ENCODE data around the gene EMC9. TPM values are rescaled to one million over a fixed set of nuclear protein-coding genes. Genes with fewer than 3 reads are reported as not detected.
A peak's percentile ranks its signal among the peaks of the same experiment; 100 is the strongest.

The EMC9 gene
- polyA plus RNA-seq, 1 of the 3 experiments (the other 2 are of a cell fraction): 19.3 TPM

DNA sequence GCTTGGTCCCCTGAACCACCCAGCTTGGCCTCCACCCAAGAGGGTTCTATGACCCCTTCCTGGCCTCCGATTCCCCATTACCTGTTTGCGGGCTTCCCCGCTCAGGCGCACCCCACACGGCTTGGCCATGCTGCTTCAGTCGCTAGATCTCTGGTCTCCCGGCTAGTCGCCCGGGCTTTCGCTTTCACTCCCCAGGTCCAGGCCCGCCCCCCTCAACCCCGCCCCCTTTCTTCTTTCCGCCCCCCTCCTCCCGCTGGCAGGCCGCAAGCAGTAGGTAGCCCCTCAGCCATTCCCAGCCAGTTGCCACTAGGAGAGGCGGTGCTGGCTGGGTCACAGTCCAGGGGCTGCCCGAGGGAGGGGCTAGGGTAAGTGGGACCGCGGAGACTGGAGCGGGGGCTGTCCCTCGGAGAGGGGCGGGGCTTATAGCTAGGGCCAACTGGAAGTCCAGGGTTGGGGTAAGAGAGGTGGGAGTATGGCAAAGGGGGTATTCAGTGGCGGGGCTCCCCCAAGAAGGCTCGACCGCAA is 5.1 kb upstream of the EMC9 start, which contains the start of gene PSME2 (continued):
- TF ChIP-seq, protein P1, sequence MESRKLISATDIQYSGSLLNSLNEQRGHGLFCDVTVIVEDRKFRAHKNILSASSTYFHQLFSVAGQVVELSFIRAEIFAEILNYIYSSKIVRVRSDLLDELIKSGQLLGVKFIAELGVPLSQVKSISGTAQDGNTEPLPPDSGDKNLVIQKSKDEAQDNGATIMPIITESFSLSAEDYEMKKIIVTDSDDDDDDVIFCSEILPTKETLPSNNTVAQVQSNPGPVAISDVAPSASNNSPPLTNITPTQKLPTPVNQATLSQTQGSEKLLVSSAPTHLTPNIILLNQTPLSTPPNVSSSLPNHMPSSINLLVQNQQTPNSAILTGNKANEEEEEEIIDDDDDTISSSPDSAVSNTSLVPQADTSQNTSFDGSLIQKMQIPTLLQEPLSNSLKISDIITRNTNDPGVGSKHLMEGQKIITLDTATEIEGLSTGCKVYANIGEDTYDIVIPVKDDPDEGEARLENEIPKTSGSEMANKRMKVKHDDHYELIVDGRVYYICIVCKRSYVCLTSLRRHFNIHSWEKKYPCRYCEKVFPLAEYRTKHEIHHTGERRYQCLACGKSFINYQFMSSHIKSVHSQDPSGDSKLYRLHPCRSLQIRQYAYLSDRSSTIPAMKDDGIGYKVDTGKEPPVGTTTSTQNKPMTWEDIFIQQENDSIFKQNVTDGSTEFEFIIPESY (IDR thresholded peaks at IDR 0.05; ENCODE audit: borderline replicate concordance, low read depth): no peak
- no peak for TF ChIP-seq TEAD4 (IDR thresholded peaks at IDR 0.05; ENCODE audit: borderline replicate concordance, insufficient read depth)
- TF ChIP-seq TCF12 (IDR thresholded peaks at IDR 0.05): no peak
- no peak for TF ChIP-seq RCOR1 (IDR thresholded peaks at IDR 0.05; ENCODE audit: low read length)
- no peak for TF ChIP-seq YY1 (IDR thresholded peaks at IDR 0.05; ENCODE audit: low read depth)
- TF ChIP-seq, protein P2, sequence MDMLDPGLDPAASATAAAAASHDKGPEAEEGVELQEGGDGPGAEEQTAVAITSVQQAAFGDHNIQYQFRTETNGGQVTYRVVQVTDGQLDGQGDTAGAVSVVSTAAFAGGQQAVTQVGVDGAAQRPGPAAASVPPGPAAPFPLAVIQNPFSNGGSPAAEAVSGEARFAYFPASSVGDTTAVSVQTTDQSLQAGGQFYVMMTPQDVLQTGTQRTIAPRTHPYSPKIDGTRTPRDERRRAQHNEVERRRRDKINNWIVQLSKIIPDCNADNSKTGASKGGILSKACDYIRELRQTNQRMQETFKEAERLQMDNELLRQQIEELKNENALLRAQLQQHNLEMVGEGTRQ (IDR thresholded peaks at IDR 0.05; ENCODE audit: borderline replicate concordance, low read depth, low read length): no peak
- TF ChIP-seq, protein P3, sequence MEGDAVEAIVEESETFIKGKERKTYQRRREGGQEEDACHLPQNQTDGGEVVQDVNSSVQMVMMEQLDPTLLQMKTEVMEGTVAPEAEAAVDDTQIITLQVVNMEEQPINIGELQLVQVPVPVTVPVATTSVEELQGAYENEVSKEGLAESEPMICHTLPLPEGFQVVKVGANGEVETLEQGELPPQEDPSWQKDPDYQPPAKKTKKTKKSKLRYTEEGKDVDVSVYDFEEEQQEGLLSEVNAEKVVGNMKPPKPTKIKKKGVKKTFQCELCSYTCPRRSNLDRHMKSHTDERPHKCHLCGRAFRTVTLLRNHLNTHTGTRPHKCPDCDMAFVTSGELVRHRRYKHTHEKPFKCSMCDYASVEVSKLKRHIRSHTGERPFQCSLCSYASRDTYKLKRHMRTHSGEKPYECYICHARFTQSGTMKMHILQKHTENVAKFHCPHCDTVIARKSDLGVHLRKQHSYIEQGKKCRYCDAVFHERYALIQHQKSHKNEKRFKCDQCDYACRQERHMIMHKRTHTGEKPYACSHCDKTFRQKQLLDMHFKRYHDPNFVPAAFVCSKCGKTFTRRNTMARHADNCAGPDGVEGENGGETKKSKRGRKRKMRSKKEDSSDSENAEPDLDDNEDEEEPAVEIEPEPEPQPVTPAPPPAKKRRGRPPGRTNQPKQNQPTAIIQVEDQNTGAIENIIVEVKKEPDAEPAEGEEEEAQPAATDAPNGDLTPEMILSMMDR (IDR thresholded peaks at IDR 0.05): no peak
- TF ChIP-seq FOXM1 (IDR thresholded peaks at IDR 0.05; ENCODE audit: low read depth): no peak

DNA sequence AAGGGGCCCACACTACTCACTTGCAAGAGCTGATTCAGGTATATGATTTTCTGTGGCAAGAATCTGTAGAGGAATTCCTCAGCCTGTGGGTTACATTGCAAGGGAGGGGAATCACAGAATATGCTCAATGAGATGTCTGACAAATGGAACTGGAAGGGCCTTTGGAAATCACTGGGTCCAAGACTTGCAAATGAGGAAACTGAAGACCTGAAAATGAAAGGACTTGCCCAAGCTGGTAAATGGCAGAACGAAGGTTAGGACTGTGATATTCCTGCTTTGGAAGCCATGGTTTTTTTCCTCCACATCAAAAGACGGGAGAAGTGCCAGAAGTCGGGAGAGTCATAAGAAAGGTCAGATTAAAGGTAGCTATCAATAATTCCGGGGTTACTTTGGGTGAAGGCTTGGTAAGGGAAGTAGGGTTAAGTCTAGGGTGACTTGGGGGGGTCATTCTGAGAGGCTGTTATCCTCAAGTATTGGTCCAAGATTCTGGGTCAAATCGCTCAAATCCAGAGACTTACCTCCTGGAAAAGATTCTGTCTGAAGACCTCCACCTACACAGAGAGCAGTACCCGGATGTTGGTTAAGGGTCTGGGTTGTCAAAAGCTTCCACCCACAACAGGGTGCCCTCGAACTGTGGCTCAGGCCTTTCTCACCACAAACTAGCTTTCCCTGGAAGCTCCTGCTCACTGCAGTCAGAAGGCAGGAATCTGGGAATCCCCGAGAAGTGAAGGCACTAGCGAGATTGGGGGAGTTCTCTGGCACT is 4.5 kb upstream of the EMC9 start:
- H4K20me1 ChIP-seq (ENCODE audit: insufficient read depth): peaks cover 8% of the 10 kb centered on the region; the same call in 1 of the 2 replicates
- peak overlapping the region; percentile 93 to 98 for H3K4me3 ChIP-seq (ENCODE audit: low read depth in 2 of 2, low read length in 1 of 2)
- peaks cover 20% of the 10 kb centered on the region for H3F3A ChIP-seq (replicated peaks; ENCODE audit: insufficient read depth)
- no peaks in the 10 kb centered on the region for H3K27me3 ChIP-seq (ENCODE audit: insufficient read depth)
- 10% methylated on average over 9 of the region's 9 CpGs for WGBS (ENCODE audit: low lambda C conversion rate)
- peaks cover 60% of the 10 kb centered on the region for H3K79me2 ChIP-seq (ENCODE audit: insufficient read depth)
- no peaks in the 10 kb centered on the region for H3K9me3 ChIP-seq
- peaks cover 25 to 42% of the 10 kb centered on the region in 2 experiments for H3K36me3 ChIP-seq (replicated peaks in 1 of 2; ENCODE audit: control insufficient read depth in 1 of 2, insufficient read depth in 2 of 2, low read length in 1 of 2)
- DNase-seq: no peak
- TF ChIP-seq TEAD4 (IDR thresholded peaks at IDR 0.05; ENCODE audit: borderline replicate concordance, insufficient read depth) (no peak), RAD21 (IDR thresholded peaks at IDR 0.05; ENCODE audit: low read length) (no peak), TCF12 (IDR thresholded peaks at IDR 0.05) (no peak)
- peak overlapping the region; percentile 87 to 92 for H3K27ac ChIP-seq (ENCODE audit: low read depth in 2 of 2, low read length in 1 of 2)
- H3K4me1 ChIP-seq (ENCODE audit: control insufficient read depth in 1 of 2, insufficient read depth in 2 of 2, low read depth in 1 of 2, low read length in 1 of 2): peaks cover 11 to 25% of the 10 kb centered on the region in 2 experiments
- ChIA-PET POLR2A (interaction anchor here (0.6 to 3.9 kb wide), 15 partner anchors 7 to 97 kb away, joined by 3 to 50 read pairs (median 7); partner anchors contain the start of genes CHMP4A, DCAF11, IPO4 and IRF9), CTCF (interaction anchor here (0.9 to 4.6 kb wide), 7 partner anchors 10 to 668 kb away, joined by 3 to 38 read pairs (median 5); partner anchors contain the start of genes IRF9, PCK2 and PSME1)
- 0 out of 2 replicates have a peak overlapping the region, but pooled peaks have one; percentile 17 for H2AFZ ChIP-seq (ENCODE audit: low read depth)
- H3K9me2 ChIP-seq: no peaks in the 10 kb centered on the region
- peak overlapping the region; percentile 83 for H3K4me2 ChIP-seq
- H3K9ac ChIP-seq: peak overlapping the region; percentile 77
